K562 (cell line): ENCODE measurements around the gene IFI30. TPM values are rescaled to one million over a fixed set of nuclear protein-coding genes. Genes with fewer than 3 reads are reported as not detected.
A peak's percentile ranks its signal among the peaks of the same experiment; 100 is the strongest.

Source experiments
- ATAC-seq: fragments of 200-7000 bp; cut with Tn5 transposase; 3 replicates; pipeline ENCODE4 v1.9.1; 2020; ENCODE audit warnings: moderate library complexity
- BruUV-seq: library from RNA; stranded (reverse); fragments of 400-500 nt; replicated peaks from 2 replicates; lab custom pipeline; 2021; lab: Mats Ljungman, UMichigan
- CTCF ChIA-PET: fragments of 300-600 bp; formaldehyde crosslinking; extraction: SDS; loops from one replicate; lab custom pipeline; 2021; ENCODE audit warnings: low intra/inter-chr PET ratio; lab: Yijun Ruan, JAX
- POLR2A ChIA-PET: fragments of 300-600, 350-650 bp; sonication (Branson Sonifier 250); formaldehyde crosslinking; extraction: SDS; loops from one replicate; lab custom pipeline; 2021; ENCODE audit warnings: antibody characterized with exemption, inconsistent platforms; lab: Yijun Ruan, JAX
- DNase-seq, 4 experiments: peaks; one replicate each; pipeline versions ENCODE4 v3.0.0 to v3.0.0-alpha.2; 2011 to 2018; ENCODE audit warnings: low spot score in 3 of 4, mixed read lengths in 3 of 4; ENCODE audit errors: extremely low read depth in 1 of 4
- FAIRE-seq: peaks from 2 replicates; lab custom pipeline; 2011; peaks lifted over from hg19 to GRCh38; lab: Jason Lieb, UNC
- H2AFZ ChIP-seq: 2 replicates; pipeline ENCODE4 v1.6.0; 2011; ENCODE audit warnings: low read depth, low read length, control low read depth, inconsistent platforms
- H3K27ac ChIP-seq: fragments of 200-600 bp; 3 replicates; pipeline ENCODE4 v1.8.0; 2011; ENCODE audit warnings: low read depth, mild to moderate bottlenecking, control low read depth, inconsistent platforms, low read length, moderate library complexity, mixed read lengths; ENCODE audit errors: extremely low read depth
- H3K27me3 ChIP-seq, 2 experiments: fragments of 300-600 bp in 1 of 2; 2 replicates in 1 of 2; 3 replicates in 1 of 2; pipeline versions ENCODE4 v1.6.0 to v1.8.0; 2011; ENCODE audit warnings: inconsistent platforms in 2 of 2, low read length in 2 of 2, mild to moderate bottlenecking in 1 of 2, mixed read lengths in 1 of 2, moderate library complexity in 1 of 2; ENCODE audit not compliant: control insufficient read depth in 2 of 2, insufficient read depth in 2 of 2
- H3K36me3 ChIP-seq: fragments of 300-600 bp; 3 replicates; pipeline ENCODE4 v1.8.0; 2011; ENCODE audit warnings: mild to moderate bottlenecking, low read length, inconsistent platforms; ENCODE audit not compliant: control insufficient read depth, insufficient read depth
- H3K4me1 ChIP-seq, 2 experiments: fragments of 200-600 bp in 1 of 2; replicated peaks in 1 of 2; 2 replicates in 1 of 2; 3 replicates in 1 of 2; pipeline versions ENCODE4 v1.5.1 to v1.8.0; 2011; ENCODE audit warnings: inconsistent platforms in 2 of 2, low read length in 2 of 2, mild to moderate bottlenecking in 1 of 2, mixed read lengths in 1 of 2, moderate library complexity in 1 of 2; ENCODE audit not compliant: control insufficient read depth in 2 of 2, insufficient read depth in 2 of 2
- H3K4me2 ChIP-seq: 2 replicates; pipeline ENCODE4 v1.6.1; 2011; ENCODE audit warnings: low read length, control low read depth, inconsistent platforms, mixed read lengths; ENCODE audit not compliant: insufficient read depth
- H3K4me3 ChIP-seq: fragments of 200-600 bp; sonication (generic), shearing (Covaris generic); 2 replicates; pipeline ENCODE4 v1.5.1; 2016; ENCODE audit warnings: control low read depth, inconsistent platforms
- H3K79me2 ChIP-seq: fragments of 200-600 bp; 3 replicates; pipeline ENCODE4 v1.8.0; 2011; ENCODE audit warnings: low read length, inconsistent platforms; ENCODE audit not compliant: control insufficient read depth, insufficient read depth
- H3K9ac ChIP-seq, 2 experiments: 2 replicates each; pipeline versions ENCODE4 v1.6.0 to v1.6.1; 2011; ENCODE audit warnings: low read depth in 2 of 2, low read length in 2 of 2, control low read depth in 1 of 2, inconsistent platforms in 1 of 2, mild to moderate bottlenecking in 1 of 2, mixed read lengths in 1 of 2; ENCODE audit not compliant: insufficient read depth in 1 of 2
- H3K9me1 ChIP-seq: one replicate; pipeline ENCODE4 v1.6.0; 2011; ENCODE audit warnings: inconsistent platforms, mild to moderate bottlenecking, low read length, moderate library complexity; ENCODE audit not compliant: control insufficient read depth, insufficient read depth
- H3K9me3 ChIP-seq: replicated peaks from 2 replicates; pipeline ENCODE4 v1.5.1; 2011; ENCODE audit warnings: low read depth, low read length, inconsistent platforms; ENCODE audit not compliant: control insufficient read depth, insufficient read depth
- H4K20me1 ChIP-seq: replicated peaks from 2 replicates; pipeline ENCODE4 v1.6.1; 2011; ENCODE audit warnings: low read length, inconsistent platforms, mixed read lengths; ENCODE audit not compliant: control insufficient read depth, insufficient read depth
- BCOR ChIP-seq: fragments of 450-650 bp; IDR thresholded peaks from 2 replicates; pipeline ENCODE4 v1.6.1; 2016
- E2F5 ChIP-seq: sonication (generic); formaldehyde crosslinking; IDR thresholded peaks from 2 replicates; pipeline ENCODE4 v1.8.0; 2022; ENCODE audit warnings: mild to moderate bottlenecking, missing genetic modification reagents
- FOXO4 ChIP-seq: fragments of 450-650 bp; formaldehyde crosslinking; IDR thresholded peaks from 2 replicates; pipeline ENCODE4 v1.4.0; 2020; ENCODE audit warnings: mild to moderate bottlenecking, moderate library complexity
- HNRNPLL ChIP-seq: fragments of 200-400 bp; formaldehyde crosslinking; IDR thresholded peaks from 2 replicates; pipeline ENCODE4 v1.6.1; 2017; ENCODE audit warnings: low read length, low read depth, mild to moderate bottlenecking; ENCODE audit not compliant: poor library complexity, severe bottlenecking
- KDM1A ChIP-seq, 2 experiments: fragments of 450-650 bp; IDR thresholded peaks; 2 replicates each; pipeline ENCODE4 v1.6.1; 2016; ENCODE audit warnings: mild to moderate bottlenecking in 2 of 2
- NR2C2 ChIP-seq, 2 experiments: fragments of 200-800 bp in 1 of 2; sonication (Bioruptor generic) in 1 of 2; sonication (generic) in 1 of 2; formaldehyde crosslinking in 1 of 2; IDR thresholded peaks; 2 replicates each; pipeline versions ENCODE4 v1.6.1 to v1.8.0; 2016 to 2022; ENCODE audit warnings: mild to moderate bottlenecking in 1 of 2, missing compliant biosample characterization in 1 of 2, missing genetic modification characterization in 1 of 2, missing genetic modification reagents in 1 of 2
- SAP30 ChIP-seq: fragments of 200-600 bp; sonication (generic); IDR thresholded peaks from 2 replicates; pipeline ENCODE4 v1.6.1; 2012; ENCODE audit warnings: borderline replicate concordance, low read depth, mild to moderate bottlenecking, moderate library complexity, low read length, control low read depth, inconsistent platforms; ENCODE audit not compliant: insufficient read depth, poor library complexity, severe bottlenecking
- SIRT6 ChIP-seq: IDR thresholded peaks from one replicate; pipeline ENCODE4 v1.6.1; 2012; ENCODE audit warnings: low read depth, mild to moderate bottlenecking, control low read depth, inconsistent platforms, low read length, moderate library complexity
- SP1 ChIP-seq: sonication (generic); formaldehyde crosslinking; IDR thresholded peaks from 2 replicates; pipeline ENCODE4 v1.8.1; 2022; ENCODE audit warnings: mild to moderate bottlenecking, missing genetic modification reagents
- THRB ChIP-seq: fragments of 450-650 bp; formaldehyde crosslinking; conservative IDR thresholded peaks from 2 replicates; pipeline ENCODE4 v1.4.0; 2022; ENCODE audit warnings: mild to moderate bottlenecking, missing genetic modification characterization
- ZBTB33 ChIP-seq: sonication (generic); formaldehyde crosslinking; IDR thresholded peaks from 2 replicates; pipeline ENCODE4 v1.8.1; 2023; ENCODE audit warnings: mild to moderate bottlenecking, missing genetic modification reagents
- ZBTB7A ChIP-seq: IDR thresholded peaks from 2 replicates; pipeline ENCODE4 v1.6.1; 2011; ENCODE audit warnings: low read depth, mild to moderate bottlenecking, low read length, moderate library complexity, borderline replicate concordance; ENCODE audit not compliant: control insufficient read depth
- ZNF143 ChIP-seq: sonication (generic); formaldehyde crosslinking; IDR thresholded peaks from 2 replicates; pipeline ENCODE4 v1.9.0; 2022; ENCODE audit warnings: mild to moderate bottlenecking, missing genetic modification reagents
- ZNF384 ChIP-seq: IDR thresholded peaks from 2 replicates; pipeline ENCODE4 v1.6.1; 2012; ENCODE audit warnings: low read depth, low read length, improper control_type of control experiment
- WGBS: fragments of 100-300 bp; shearing (Covaris generic); methylation state at CpG from one replicate; pipeline ENCODE4 v1.1.6; 2016; ENCODE audit warnings: low coverage, mixed read lengths; ENCODE audit not compliant: insufficient coverage; ENCODE audit errors: missing lambda C conversion rate; 5-methylcytosine and 5-hydroxymethylcytosine counted together
- in situ Hi-C: fragments of 300-500 bp; cut with MboI; formaldehyde crosslinking; loops from 4 replicates; pipeline ENCODE4 v1.15.0; 2018; ENCODE audit warnings: inconsistent platforms, mixed read lengths
- intact Hi-C: fragments of 100-400 bp; cut with micrococcal nuclease; formaldehyde crosslinking; loops from 2 replicates; pipeline ENCODE4 v1.14.2; 2022
- polyA plus RNA-seq, 8 experiments: library from polyadenylated mRNA; depleted of rRNA in 4 of 8; stranded (reverse) in 5 of 8; unstranded in 3 of 8; fragments of >200 nt; fragmentation: Nextera tagmentation in 2 of 8; fragmentation: Illumina TruSeq in 1 of 8; extraction: Ambion mirVana in 2 of 8; extraction: Trizol in 1 of 8; gene quantifications; 2 replicates each; pipeline versions ENCODE4 v1.2.1 to v1.2.3, GENCODE V29; 2011 to 2014; ENCODE audit warnings: inconsistent platforms in 1 of 8, missing spikeins in 1 of 8
- total RNA-seq, 7 experiments: library from RNA; depleted of rRNA in 6 of 7; stranded (reverse); fragments of >200 nt in 6 of 7; fragmentation: Illumina TruSeq in 2 of 7; extraction: Trizol in 2 of 7; gene quantifications; 2 replicates each; pipeline versions ENCODE4 v1.2.1 to v1.2.3, GENCODE V29; 2011 to 2021; ENCODE audit warnings: low replicate concordance in 1 of 7

Gene IFI30
- total and polyA plus RNA-seq, 9 of the 15 experiments (the other 6 are each of a cell fraction or from before 2014, with no cell fraction given), result 63.7 to 430 (median 109) TPM

GRCh38 chr19:18157465-18158063 is 16.0 kb upstream of the IFI30 start:
- H2AFZ ChIP-seq, result no peak overlapping the region
- H3K4me3 ChIP-seq, result no peak overlapping the region
- no peaks in the 10 kb centered on the region for H3K9me3 ChIP-seq
- peaks cover 65% of the 10 kb centered on the region for H3K79me2 ChIP-seq
- no peak for DNase-seq
- no peak for ATAC-seq
- intact Hi-C loops, result loop anchor here (1.0 to 10.0 kb wide), 3 partner anchors 44 to 213 kb away; no protein-coding TSS in a partner anchor
- ChIA-PET POLR2A (interaction anchor here (0.9 to 1.0 kb wide), 2 partner anchors 23 to 34 kb away, joined by 3 read pairs; no protein-coding TSS in a partner anchor), CTCF (interaction anchor here (0.6 to 1.1 kb wide), 3 partner anchors 11 to 95 kb away, joined by 3 to 5 read pairs (median 4); no protein-coding TSS in a partner anchor)
- 35% methylated on average over 14 of the region's 18 CpGs for WGBS
- in situ Hi-C loops, result no loop called here
- H3K27me3 ChIP-seq, result no peaks in the 10 kb centered on the region
- FAIRE-seq, result no peak
- peaks cover 23% of the 10 kb centered on the region for H4K20me1 ChIP-seq
- peak overlapping the region; percentile 64 for H3K4me2 ChIP-seq
- H3K36me3 ChIP-seq, result peaks cover 53% of the 10 kb centered on the region; the same call in 2 of the 3 replicates
- peaks cover 3% of the 10 kb centered on the region for H3K9me1 ChIP-seq
- BruUV-seq, result no TSS peak
- peaks cover 42 to 79% of the 10 kb centered on the region in 2 experiments for H3K4me1 ChIP-seq
- H3K9ac ChIP-seq, result peak overlapping the region in 1 of 2 experiments; percentile 86; a peak in 2 of 4 replicates
- H3K27ac ChIP-seq, result peak overlapping the region; percentile 25; the same call in 1 of the 3 replicates
- peak; percentile 83 for TF ChIP-seq ZBTB33 (CRISPR knock-in tag)
- no peak for TF ChIP-seq NR2C2 (CRISPR knock-in tag; IDR thresholded peaks at IDR 0.05)
- 0 out of 2 replicates have a peak, but pooled peaks have one; percentile 48 for TF ChIP-seq NR2C2 (tag; IDR thresholded peaks at IDR 0.05)
- TF ChIP-seq SAP30, result no peak
- no peak for TF ChIP-seq FOXO4 (CRISPR knock-in tag)
- TF ChIP-seq KDM1A (IDR thresholded peaks at IDR 0.05), result peak in 1 of 2 experiments; percentile 5; a peak in 1 of 4 replicates
- peak; percentile 18; the same call in 1 of the 2 replicates for TF ChIP-seq ZBTB7A
- TF ChIP-seq ZNF143 (CRISPR knock-in tag), result peak; percentile 43; the same call in 1 of the 2 replicates
- no peak for TF ChIP-seq THRB (CRISPR knock-in tag)
- TF ChIP-seq SIRT6, result no peak
- TF ChIP-seq ZNF384, result peak; percentile 71
- TF ChIP-seq HNRNPLL, result peak; percentile 12
- no peak for TF ChIP-seq E2F5 (CRISPR knock-in tag)
- peak; percentile 59 for TF ChIP-seq BCOR
- 0 out of 2 replicates have a peak, but pooled peaks have one; percentile 12 for TF ChIP-seq SP1 (CRISPR knock-in tag)
